NCI-H2081 (cell line): ENCODE results near the gene CEP41.

Experiments
- DNase-seq, 2 experiments: peaks; one replicate each; lab custom pipeline; 2025; lab: John Stamatoyannopoulos, UW

The CEP41 gene

GRCh38 chr7:130350945-130351790, 89.6 kb downstream of the CEP41 start:
- DNase-seq, result no peak

GRCh38 chr7:130349911-130350782, 90.7 kb downstream of the CEP41 start:
- DNase-seq, result no peak

- no peak for DNase-seq
Observed at GRCh38 chr7:130346941-130347340, 93.9 kb downstream of the CEP41 start.

GRCh38 chr7:130346177-130346905, 94.5 kb downstream of the CEP41 start:
- no peak for DNase-seq

GRCh38 chr7:130345725-130346124, 95.1 kb downstream of the CEP41 start:
- DNase-seq, result no peak

GRCh38 chr7:130345136-130345535, 95.7 kb downstream of the CEP41 start:
- DNase-seq, result peak in 1 of 2 experiments; percentile 56

- DNase-seq, result no peak
Observed at GRCh38 chr7:130344271-130344866, 96.4 kb downstream of the CEP41 start, which contains the start of gene CPA5. Gene CPA5 (plus strand): TSS chr7:130344816. CDS start chr7:130346486, 1,670 bp downstream.
